ENCODE data around the gene DRICH1.
"Not testable (repeated sequence)": the region's sequence is repeated elsewhere in the genome, so short reads cannot be mapped to it uniquely, and the experiment has no call there.

DRICH1 gene

DNA sequence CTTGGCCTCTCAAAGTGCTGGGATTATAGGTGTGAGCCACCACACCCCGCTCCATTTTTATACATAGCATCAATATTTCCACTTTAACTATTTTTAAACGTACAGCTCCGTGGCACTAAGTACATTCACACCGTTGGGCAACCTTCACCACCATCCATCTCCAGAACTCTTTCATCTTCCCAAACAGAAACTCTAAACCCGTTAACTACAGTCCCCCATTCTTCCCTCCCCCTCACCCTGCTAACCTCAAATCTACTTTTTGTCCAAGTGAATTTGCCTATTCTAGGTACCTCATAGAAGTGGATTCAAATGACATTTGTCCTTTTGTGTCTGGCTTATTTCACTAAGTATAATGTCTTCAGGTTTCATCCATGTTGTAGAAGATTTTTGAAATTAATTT lies 55.4 kb downstream of the DRICH1 start:
- no peak for DNase-seq (ENCODE audit: low spot score)
- in situ Hi-C loops (cut with MboI; ENCODE audit: low pct_unique_long_range_greater_than_20kb, low sequenced_read_pairs, unreplicated experiment), result no loop called here
- TF ChIP-seq, protein P1, sequence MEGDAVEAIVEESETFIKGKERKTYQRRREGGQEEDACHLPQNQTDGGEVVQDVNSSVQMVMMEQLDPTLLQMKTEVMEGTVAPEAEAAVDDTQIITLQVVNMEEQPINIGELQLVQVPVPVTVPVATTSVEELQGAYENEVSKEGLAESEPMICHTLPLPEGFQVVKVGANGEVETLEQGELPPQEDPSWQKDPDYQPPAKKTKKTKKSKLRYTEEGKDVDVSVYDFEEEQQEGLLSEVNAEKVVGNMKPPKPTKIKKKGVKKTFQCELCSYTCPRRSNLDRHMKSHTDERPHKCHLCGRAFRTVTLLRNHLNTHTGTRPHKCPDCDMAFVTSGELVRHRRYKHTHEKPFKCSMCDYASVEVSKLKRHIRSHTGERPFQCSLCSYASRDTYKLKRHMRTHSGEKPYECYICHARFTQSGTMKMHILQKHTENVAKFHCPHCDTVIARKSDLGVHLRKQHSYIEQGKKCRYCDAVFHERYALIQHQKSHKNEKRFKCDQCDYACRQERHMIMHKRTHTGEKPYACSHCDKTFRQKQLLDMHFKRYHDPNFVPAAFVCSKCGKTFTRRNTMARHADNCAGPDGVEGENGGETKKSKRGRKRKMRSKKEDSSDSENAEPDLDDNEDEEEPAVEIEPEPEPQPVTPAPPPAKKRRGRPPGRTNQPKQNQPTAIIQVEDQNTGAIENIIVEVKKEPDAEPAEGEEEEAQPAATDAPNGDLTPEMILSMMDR (IDR thresholded peaks at IDR 0.05; ENCODE audit: extremely low read depth, insufficient read depth, missing control alignments), result no peak

DNA sequence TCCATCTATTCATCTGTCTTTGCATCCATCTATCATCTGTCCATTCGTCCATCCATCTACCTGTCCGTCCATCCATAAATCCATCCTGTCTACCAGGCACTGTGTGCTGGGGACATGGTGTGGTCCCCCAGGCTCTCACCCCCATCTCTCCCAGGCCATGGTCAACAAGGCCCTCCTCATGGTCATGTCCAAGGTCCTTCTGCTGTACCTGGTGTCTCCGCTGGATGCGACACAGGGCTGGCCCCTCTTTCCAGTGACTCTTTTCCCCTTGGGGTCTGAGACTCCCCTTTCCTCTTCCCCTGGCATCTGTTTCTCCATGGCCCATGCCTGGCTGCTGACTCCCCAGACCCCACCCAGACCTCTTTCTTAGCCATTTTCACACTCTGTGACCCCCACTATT lies 56.5 kb downstream of the DRICH1 start:
- TF ChIP-seq, protein P1 (IDR thresholded peaks at IDR 0.05; ENCODE audit: extremely low read depth, insufficient read depth, missing control alignments), result no peak
- DNase-seq (ENCODE audit: low spot score), result no peak
- in situ Hi-C loops (cut with MboI; ENCODE audit: low pct_unique_long_range_greater_than_20kb, low sequenced_read_pairs, unreplicated experiment), result no loop called here

DNA sequence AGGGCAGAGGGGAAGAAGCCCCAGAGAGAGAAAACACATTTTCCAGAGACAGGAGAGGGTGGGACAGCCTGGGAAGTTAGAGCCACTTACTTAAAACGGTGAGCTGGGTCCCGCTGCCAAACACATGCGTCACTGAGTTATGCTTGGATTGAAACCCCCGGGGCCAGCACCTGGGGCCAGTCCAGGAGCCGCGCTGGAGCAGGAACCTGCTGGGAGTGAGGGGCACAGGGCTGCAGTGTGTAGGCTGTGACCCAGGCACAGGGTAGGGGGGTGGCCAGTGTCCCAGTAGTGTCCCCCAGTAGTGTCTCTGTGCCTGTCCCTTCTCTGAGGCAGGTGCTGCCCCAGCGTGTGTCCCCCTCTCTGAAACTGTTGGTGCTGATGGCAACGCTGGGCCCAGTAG lies 57.2 kb downstream of the DRICH1 start:
- in situ Hi-C loops (cut with MboI; ENCODE audit: low pct_unique_long_range_greater_than_20kb, low sequenced_read_pairs, unreplicated experiment), result no loop called here
- TF ChIP-seq, protein P1 (IDR thresholded peaks at IDR 0.05; ENCODE audit: extremely low read depth, insufficient read depth, missing control alignments), result no peak

DNA sequence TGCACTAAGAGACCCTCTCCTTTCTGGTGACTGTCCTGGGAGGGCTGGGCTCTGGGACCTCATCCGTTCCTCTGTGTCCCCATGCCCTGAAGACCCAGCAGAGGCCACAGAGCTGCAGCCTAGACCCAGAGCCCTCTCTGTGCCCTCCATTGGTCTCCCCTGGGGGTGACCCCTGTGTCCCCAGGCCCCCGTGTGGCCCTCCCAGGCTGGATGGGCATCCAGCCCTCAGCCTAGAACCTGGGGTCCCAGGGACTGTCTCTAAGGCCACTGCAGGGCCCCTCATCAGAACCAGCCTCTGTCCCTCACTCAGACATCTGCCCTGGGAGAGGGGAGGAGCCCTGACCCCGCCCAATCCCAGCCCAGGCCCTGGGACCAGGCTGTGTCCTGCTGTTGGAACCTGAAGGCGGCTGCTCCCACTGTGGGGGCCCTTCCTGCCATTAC lies 57.7 kb downstream of the DRICH1 start:
- DNase-seq (ENCODE audit: low spot score), result no peak
- in situ Hi-C loops (cut with MboI; ENCODE audit: low pct_unique_long_range_greater_than_20kb, low sequenced_read_pairs, unreplicated experiment), result no loop called here
- TF ChIP-seq, protein P1 (IDR thresholded peaks at IDR 0.05; ENCODE audit: extremely low read depth, insufficient read depth, missing control alignments), result no peak

More for the DNA sequence above, 57.2 kb downstream of the DRICH1 start:
- no peak for DNase-seq (ENCODE audit: low spot score)

DNA sequence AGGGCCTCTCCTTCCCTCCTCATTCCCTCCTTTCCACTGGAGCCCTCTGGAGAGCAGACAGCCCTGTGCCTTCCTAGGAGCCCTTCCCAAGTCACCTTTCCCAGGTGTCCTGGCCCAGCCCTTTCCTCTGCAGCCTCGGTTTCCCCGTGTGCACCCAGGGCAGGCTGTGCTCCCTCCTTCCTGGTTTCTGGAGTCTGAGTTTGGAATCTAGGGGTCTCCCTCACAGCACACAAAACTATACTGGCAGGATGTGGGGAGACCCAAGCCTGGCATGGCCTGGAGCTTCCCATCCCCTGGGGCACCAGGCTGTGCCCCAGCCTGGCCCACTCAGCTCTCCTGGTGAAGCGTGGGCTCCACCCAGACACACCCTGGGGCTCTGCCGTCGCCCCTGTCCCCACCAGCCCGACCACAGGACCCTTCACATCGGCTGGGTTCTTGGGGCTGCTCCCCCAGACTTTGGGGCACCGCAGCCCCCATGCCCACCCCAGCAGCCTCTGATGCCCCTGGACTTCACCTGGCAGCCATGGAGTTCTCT lies 58.4 kb downstream of the DRICH1 start:
- in situ Hi-C loops (cut with MboI; ENCODE audit: low pct_unique_long_range_greater_than_20kb, low sequenced_read_pairs, unreplicated experiment); DNase-seq (ENCODE audit: low spot score): not testable (repeated sequence)

DNA sequence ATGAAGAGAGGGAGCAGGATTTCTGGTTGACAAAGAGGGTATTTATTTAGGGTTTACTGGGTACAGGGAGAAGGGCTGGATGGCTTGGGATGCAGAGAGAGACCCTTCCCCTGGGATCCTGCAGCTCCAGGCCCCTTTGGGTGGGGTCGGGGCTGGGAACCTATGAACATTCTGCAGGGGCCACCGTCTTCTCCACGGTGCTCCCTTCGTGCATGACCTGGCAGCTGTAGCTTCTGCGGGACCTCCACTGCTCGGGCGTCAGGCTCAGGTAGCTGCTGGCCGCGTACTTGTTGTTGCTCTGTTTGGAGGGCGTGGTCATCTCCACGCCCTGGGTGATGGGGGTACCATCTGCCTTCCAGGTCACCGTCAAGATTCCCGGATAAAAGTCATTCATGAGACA lies 59.0 kb downstream of the DRICH1 start:
- in situ Hi-C loops (cut with MboI; ENCODE audit: low pct_unique_long_range_greater_than_20kb, low sequenced_read_pairs, unreplicated experiment), result not testable (repeated sequence)

DNA sequence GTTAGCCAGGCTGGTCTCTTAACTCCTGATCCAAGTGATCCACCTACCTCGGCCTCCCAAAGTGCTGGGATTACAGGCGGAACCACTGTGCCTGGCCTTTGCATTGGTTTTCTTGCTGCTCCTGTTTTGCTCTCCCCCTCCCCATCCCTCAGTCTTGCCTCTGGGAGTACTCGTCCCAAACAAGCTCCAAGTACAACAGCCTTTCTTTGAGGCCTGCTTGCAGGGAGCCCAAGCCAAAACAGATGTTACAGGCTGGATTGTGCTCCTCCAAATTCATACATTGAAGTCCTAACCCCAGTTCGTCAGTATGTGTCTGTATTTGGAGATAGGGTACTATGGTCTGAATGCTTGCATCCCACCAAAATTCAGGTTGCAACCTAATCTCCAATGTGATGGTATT lies 60.6 kb downstream of the DRICH1 start:
- DNase-seq (ENCODE audit: low spot score), result no peak
- TF ChIP-seq, protein P1 (IDR thresholded peaks at IDR 0.05; ENCODE audit: extremely low read depth, insufficient read depth, missing control alignments), result no peak
- in situ Hi-C loops (cut with MboI; ENCODE audit: low pct_unique_long_range_greater_than_20kb, low sequenced_read_pairs, unreplicated experiment), result no loop called here

More for the DNA sequence above, 59.0 kb downstream of the DRICH1 start:
- DNase-seq (ENCODE audit: low spot score), result not testable (repeated sequence)

DNA sequence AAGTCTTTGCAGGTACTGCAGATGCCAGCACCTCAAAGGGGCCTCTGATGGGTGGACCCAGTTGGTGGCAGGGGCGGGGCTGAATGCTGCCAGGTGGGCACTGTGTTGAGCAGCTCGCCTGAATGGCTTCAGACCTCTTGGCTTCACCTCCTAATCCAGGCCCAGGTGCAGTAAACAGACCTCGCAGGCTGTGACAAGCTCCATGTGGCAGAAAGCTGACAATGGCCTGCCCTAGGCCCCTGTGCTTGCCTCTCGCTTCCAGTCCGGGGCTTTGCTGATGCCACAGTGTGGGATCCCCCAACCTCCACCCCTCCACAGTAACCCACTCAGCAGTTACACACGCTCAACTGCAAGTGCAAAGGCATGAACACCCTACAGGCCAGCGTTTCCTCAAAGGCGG lies 61.4 kb downstream of the DRICH1 start:
- in situ Hi-C loops (cut with MboI; ENCODE audit: low pct_unique_long_range_greater_than_20kb, low sequenced_read_pairs, unreplicated experiment), result no loop called here
- TF ChIP-seq, protein P1 (IDR thresholded peaks at IDR 0.05; ENCODE audit: extremely low read depth, insufficient read depth, missing control alignments), result no peak
- no peak for DNase-seq (ENCODE audit: low spot score)
